K562 (cell line): ENCODE data around the gene C2orf76. TPM values are rescaled to one million over a fixed set of nuclear protein-coding genes. Genes with fewer than 3 reads are reported as not detected.

Experiments
- ATAC-seq: fragments of 200-7000 bp; cut with Tn5 transposase; 3 replicates; pipeline ENCODE4 v1.9.1; 2020; ENCODE audit warnings: moderate library complexity
- BruUV-seq: library from RNA; stranded (reverse); fragments of 400-500 nt; replicated peaks from 2 replicates; lab custom pipeline; 2021; lab: Mats Ljungman, UMichigan
- CTCF ChIA-PET: fragments of 300-600 bp; formaldehyde crosslinking; extraction: SDS; loops from one replicate; lab custom pipeline; 2021; ENCODE audit warnings: low intra/inter-chr PET ratio; lab: Yijun Ruan, JAX
- POLR2A ChIA-PET: fragments of 300-600, 350-650 bp; sonication (Branson Sonifier 250); formaldehyde crosslinking; extraction: SDS; loops from one replicate; lab custom pipeline; 2021; ENCODE audit warnings: antibody characterized with exemption, inconsistent platforms; lab: Yijun Ruan, JAX
- DNase-seq, 4 experiments: peaks; one replicate each; pipeline versions ENCODE4 v3.0.0 to v3.0.0-alpha.2; 2011 to 2018; ENCODE audit warnings: low spot score in 3 of 4, mixed read lengths in 3 of 4; ENCODE audit errors: extremely low read depth in 1 of 4
- FAIRE-seq: peaks from 2 replicates; lab custom pipeline; 2011; peaks lifted over from hg19 to GRCh38; lab: Jason Lieb, UNC
- H2AFZ ChIP-seq: 2 replicates; pipeline ENCODE4 v1.6.0; 2011; ENCODE audit warnings: low read depth, low read length, control low read depth, inconsistent platforms
- H3K27ac ChIP-seq: fragments of 200-600 bp; 3 replicates; pipeline ENCODE4 v1.8.0; 2011; ENCODE audit warnings: low read depth, mild to moderate bottlenecking, control low read depth, inconsistent platforms, low read length, moderate library complexity, mixed read lengths; ENCODE audit errors: extremely low read depth
- H3K27me3 ChIP-seq, 2 experiments: fragments of 300-600 bp in 1 of 2; 2 replicates in 1 of 2; 3 replicates in 1 of 2; pipeline versions ENCODE4 v1.6.0 to v1.8.0; 2011; ENCODE audit warnings: inconsistent platforms in 2 of 2, low read length in 2 of 2, mild to moderate bottlenecking in 1 of 2, mixed read lengths in 1 of 2, moderate library complexity in 1 of 2; ENCODE audit not compliant: control insufficient read depth in 2 of 2, insufficient read depth in 2 of 2
- H3K36me3 ChIP-seq: fragments of 300-600 bp; 3 replicates; pipeline ENCODE4 v1.8.0; 2011; ENCODE audit warnings: mild to moderate bottlenecking, low read length, inconsistent platforms; ENCODE audit not compliant: control insufficient read depth, insufficient read depth
- H3K4me1 ChIP-seq, 2 experiments: fragments of 200-600 bp in 1 of 2; replicated peaks in 1 of 2; 2 replicates in 1 of 2; 3 replicates in 1 of 2; pipeline versions ENCODE4 v1.5.1 to v1.8.0; 2011; ENCODE audit warnings: inconsistent platforms in 2 of 2, low read length in 2 of 2, mild to moderate bottlenecking in 1 of 2, mixed read lengths in 1 of 2, moderate library complexity in 1 of 2; ENCODE audit not compliant: control insufficient read depth in 2 of 2, insufficient read depth in 2 of 2
- H3K4me2 ChIP-seq: 2 replicates; pipeline ENCODE4 v1.6.1; 2011; ENCODE audit warnings: low read length, control low read depth, inconsistent platforms, mixed read lengths; ENCODE audit not compliant: insufficient read depth
- H3K4me3 ChIP-seq: fragments of 200-600 bp; sonication (generic), shearing (Covaris generic); 2 replicates; pipeline ENCODE4 v1.5.1; 2016; ENCODE audit warnings: control low read depth, inconsistent platforms
- H3K79me2 ChIP-seq: fragments of 200-600 bp; 3 replicates; pipeline ENCODE4 v1.8.0; 2011; ENCODE audit warnings: low read length, inconsistent platforms; ENCODE audit not compliant: control insufficient read depth, insufficient read depth
- H3K9ac ChIP-seq, 2 experiments: 2 replicates each; pipeline versions ENCODE4 v1.6.0 to v1.6.1; 2011; ENCODE audit warnings: low read depth in 2 of 2, low read length in 2 of 2, control low read depth in 1 of 2, inconsistent platforms in 1 of 2, mild to moderate bottlenecking in 1 of 2, mixed read lengths in 1 of 2; ENCODE audit not compliant: insufficient read depth in 1 of 2
- H3K9me1 ChIP-seq: one replicate; pipeline ENCODE4 v1.6.0; 2011; ENCODE audit warnings: inconsistent platforms, mild to moderate bottlenecking, low read length, moderate library complexity; ENCODE audit not compliant: control insufficient read depth, insufficient read depth
- H3K9me3 ChIP-seq: replicated peaks from 2 replicates; pipeline ENCODE4 v1.5.1; 2011; ENCODE audit warnings: low read depth, low read length, inconsistent platforms; ENCODE audit not compliant: control insufficient read depth, insufficient read depth
- H4K20me1 ChIP-seq: replicated peaks from 2 replicates; pipeline ENCODE4 v1.6.1; 2011; ENCODE audit warnings: low read length, inconsistent platforms, mixed read lengths; ENCODE audit not compliant: control insufficient read depth, insufficient read depth
- RBM25 ChIP-seq: fragments of 200-400 bp; formaldehyde crosslinking; IDR thresholded peaks from 2 replicates; pipeline ENCODE4 v1.6.1; 2018; ENCODE audit warnings: low read length, low read depth, moderate library complexity; ENCODE audit not compliant: severe bottlenecking
- THAP7 ChIP-seq: fragments of 250-450 bp; sonication (Bioruptor Pico); IDR thresholded peaks from 2 replicates; pipeline ENCODE4 v1.5.0; 2021
- ZNF699 ChIP-seq: fragments of 250-450 bp; sonication (Bioruptor Pico); IDR thresholded peaks from 2 replicates; pipeline ENCODE4 v1.8.0; 2021; ENCODE audit warnings: mild to moderate bottlenecking, moderate library complexity; ENCODE audit not compliant: insufficient replicate concordance
- WGBS: fragments of 100-300 bp; shearing (Covaris generic); methylation state at CpG from one replicate; pipeline ENCODE4 v1.1.6; 2016; ENCODE audit warnings: low coverage, mixed read lengths; ENCODE audit not compliant: insufficient coverage; ENCODE audit errors: missing lambda C conversion rate; 5-methylcytosine and 5-hydroxymethylcytosine counted together
- in situ Hi-C: fragments of 300-500 bp; cut with MboI; formaldehyde crosslinking; loops from 4 replicates; pipeline ENCODE4 v1.15.0; 2018; ENCODE audit warnings: inconsistent platforms, mixed read lengths
- intact Hi-C: fragments of 100-400 bp; cut with micrococcal nuclease; formaldehyde crosslinking; loops from 2 replicates; pipeline ENCODE4 v1.14.2; 2022
- polyA plus RNA-seq, 8 experiments: library from polyadenylated mRNA; depleted of rRNA in 4 of 8; stranded (reverse) in 5 of 8; unstranded in 3 of 8; fragments of >200 nt; fragmentation: Nextera tagmentation in 2 of 8; fragmentation: Illumina TruSeq in 1 of 8; extraction: Ambion mirVana in 2 of 8; extraction: Trizol in 1 of 8; gene quantifications; 2 replicates each; pipeline versions ENCODE4 v1.2.1 to v1.2.3, GENCODE V29; 2011 to 2014; ENCODE audit warnings: inconsistent platforms in 1 of 8, missing spikeins in 1 of 8
- total RNA-seq, 7 experiments: library from RNA; depleted of rRNA in 6 of 7; stranded (reverse); fragments of >200 nt in 6 of 7; fragmentation: Illumina TruSeq in 2 of 7; extraction: Trizol in 2 of 7; gene quantifications; 2 replicates each; pipeline versions ENCODE4 v1.2.1 to v1.2.3, GENCODE V29; 2011 to 2021; ENCODE audit warnings: low replicate concordance in 1 of 7

The C2orf76 gene
- total and polyA plus RNA-seq, 9 of the 15 experiments (the other 6 are each of a cell fraction or from before 2014, with no cell fraction given), result 4.8 to 26.2 (median 14.5) TPM

- Histone ChIP-seq H3K36me3 (no peaks in the 10 kb centered on the region), H3K9me1 (no peaks in the 10 kb centered on the region), H3K79me2 (no peaks in the 10 kb centered on the region), H3K4me1 (no peaks in the 10 kb centered on the region), H3K27ac (no peak overlapping the region), H3K9ac (no peak overlapping the region), H3K9me3 (no peaks in the 10 kb centered on the region), H3K4me3 (no peak overlapping the region), H4K20me1 (peaks cover 7% of the 10 kb centered on the region; the same call in 1 of the 2 replicates), H2AFZ (no peak overlapping the region), H3K4me2 (no peak overlapping the region), H3K27me3 (peaks cover 35 to 46% of the 10 kb centered on the region in 2 experiments)
- in situ Hi-C loops (loop anchor here (25.0 kb wide), 2 partner anchors 282 to 407 kb away; no protein-coding TSS in a partner anchor), intact Hi-C loops (loop anchor here (5.0 kb wide), 2 partner anchors 267 to 412 kb away; no protein-coding TSS in a partner anchor)
- BruUV-seq, result no TSS peak
- no peak for ATAC-seq
- POLR2A ChIA-PET, result interaction anchor here (0.6 to 1.1 kb wide), 2 partner anchors 14 to 57 kb away, joined by 3 read pairs; no protein-coding TSS in a partner anchor
- FAIRE-seq, result no peak
- no peak for DNase-seq
- 4% methylated on average over 7 of the region's 7 CpGs for WGBS
- CTCF ChIA-PET, result no interaction called here
- no peak for TF ChIP-seq THAP7
These were observed 72.7 kb downstream of the C2orf76 start for GRCh38 chr2:119293900-119294299.

GRCh38 chr2:119293254-119293653 lies 73.4 kb downstream of the C2orf76 start:
- BruUV-seq, result no TSS peak
- peaks cover 7% of the 10 kb centered on the region; the same call in 1 of the 2 replicates for H4K20me1 ChIP-seq
- no peaks in the 10 kb centered on the region for H3K79me2 ChIP-seq
- no peak overlapping the region for H3K27ac ChIP-seq
- FAIRE-seq, result no peak
- H3K4me2 ChIP-seq, result no peak overlapping the region
- no peak for ATAC-seq
- POLR2A ChIA-PET, result interaction anchor here (1.1 kb wide), 1 partner anchor 13 kb away, joined by 3 read pairs; no protein-coding TSS in a partner anchor
- no peaks in the 10 kb centered on the region for H3K9me1 ChIP-seq
- in situ Hi-C loops, result loop anchor here (25.0 kb wide), 2 partner anchors 281 to 406 kb away; no protein-coding TSS in a partner anchor
- no peaks in the 10 kb centered on the region; a peak in 1 of 5 replicates for H3K4me1 ChIP-seq
- intact Hi-C loops, result loop anchor here (5.0 kb wide), 2 partner anchors 266 to 411 kb away; no protein-coding TSS in a partner anchor
- H3K4me3 ChIP-seq, result no peak overlapping the region
- H2AFZ ChIP-seq, result no peak overlapping the region
- CTCF ChIA-PET, result no interaction called here
- H3K9ac ChIP-seq, result no peak overlapping the region
- WGBS, result 14% methylated on average over 2 of the region's 2 CpGs
- DNase-seq, result no peak
- TF ChIP-seq RBM25 (peak; percentile 72), ZNF699 (CRISPR knock-in tag) (no peak)
- H3K27me3 ChIP-seq, result peaks cover 35 to 46% of the 10 kb centered on the region in 2 experiments
- no peaks in the 10 kb centered on the region for H3K9me3 ChIP-seq
- H3K36me3 ChIP-seq, result no peaks in the 10 kb centered on the region
